Islet precursor cell (in vitro differentiated cells): ENCODE results near the gene FAM229A.

ENCODE experiments used
- DNase-seq: peaks from one replicate; pipeline ENCODE4 v3.0.0-alpha.2; 2018

Gene FAM229A

DNA sequence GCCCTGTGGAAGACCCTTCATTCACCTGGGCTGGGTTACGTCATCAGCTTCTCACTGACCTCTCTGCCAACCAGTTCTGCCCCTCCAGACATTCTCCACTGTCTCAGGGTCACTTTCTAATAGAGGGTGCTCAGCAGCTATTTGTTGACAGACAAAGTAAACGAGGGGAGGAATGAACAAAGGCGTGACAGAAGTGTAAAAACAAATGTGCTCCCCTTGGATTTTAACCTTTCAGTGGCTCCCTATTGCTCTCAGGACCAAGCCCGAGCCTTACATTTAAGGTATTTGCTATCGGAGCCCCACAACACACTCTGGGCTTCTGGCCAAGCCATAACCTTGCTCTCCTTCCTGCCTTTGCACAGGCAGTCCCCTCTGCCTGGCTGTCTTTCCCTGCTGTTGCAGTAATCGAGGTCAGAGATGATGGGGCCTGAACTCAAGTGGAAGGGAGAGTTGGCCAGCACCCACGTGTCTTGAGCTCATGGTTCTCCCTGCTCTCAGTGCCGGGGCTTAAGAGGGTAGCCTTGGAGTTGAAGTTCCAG is 16.9 kb downstream of the FAM229A start:
- no peak for DNase-seq

DNA sequence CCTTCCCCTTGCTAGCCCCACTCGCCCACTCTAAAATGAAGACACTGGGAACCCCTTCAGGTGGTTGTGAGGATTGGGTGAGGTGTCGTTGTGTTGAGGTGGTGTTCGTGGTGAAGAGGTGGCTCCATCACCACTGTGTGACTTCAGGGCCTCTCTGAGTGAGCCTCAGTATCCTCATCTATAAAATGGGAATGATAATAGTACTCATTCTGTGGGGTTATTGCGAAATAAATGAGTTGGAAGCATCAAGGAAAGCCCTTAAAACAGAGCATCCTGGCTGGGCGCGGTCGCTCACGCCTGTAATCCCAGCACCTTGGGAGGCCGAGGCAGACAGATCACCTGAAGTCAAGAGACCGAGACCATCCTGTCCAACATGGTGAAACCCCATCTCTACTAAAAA is 19.6 kb downstream of the FAM229A start:
- DNase-seq: no peak

DNA sequence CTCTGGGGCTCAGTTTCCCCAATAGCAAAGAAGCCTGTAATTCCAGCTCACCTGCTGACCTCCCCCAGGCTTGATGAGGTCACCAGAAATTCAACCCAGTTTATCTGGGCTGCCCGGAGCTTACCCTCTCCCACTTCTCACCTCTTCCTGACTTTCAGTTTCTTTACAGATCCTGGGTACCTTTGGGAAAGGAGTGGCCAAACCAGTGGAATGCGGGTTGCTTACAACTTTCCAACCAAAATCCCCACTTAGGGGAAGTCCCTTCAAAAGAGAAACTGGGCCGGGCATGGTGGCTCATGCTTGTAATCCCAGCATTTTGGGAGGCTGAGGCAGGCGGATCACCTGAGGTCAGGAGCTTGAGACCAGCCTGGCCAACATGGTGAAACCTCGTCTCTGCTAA is 20.3 kb downstream of the FAM229A start:
- DNase-seq: peak; percentile 49

DNA sequence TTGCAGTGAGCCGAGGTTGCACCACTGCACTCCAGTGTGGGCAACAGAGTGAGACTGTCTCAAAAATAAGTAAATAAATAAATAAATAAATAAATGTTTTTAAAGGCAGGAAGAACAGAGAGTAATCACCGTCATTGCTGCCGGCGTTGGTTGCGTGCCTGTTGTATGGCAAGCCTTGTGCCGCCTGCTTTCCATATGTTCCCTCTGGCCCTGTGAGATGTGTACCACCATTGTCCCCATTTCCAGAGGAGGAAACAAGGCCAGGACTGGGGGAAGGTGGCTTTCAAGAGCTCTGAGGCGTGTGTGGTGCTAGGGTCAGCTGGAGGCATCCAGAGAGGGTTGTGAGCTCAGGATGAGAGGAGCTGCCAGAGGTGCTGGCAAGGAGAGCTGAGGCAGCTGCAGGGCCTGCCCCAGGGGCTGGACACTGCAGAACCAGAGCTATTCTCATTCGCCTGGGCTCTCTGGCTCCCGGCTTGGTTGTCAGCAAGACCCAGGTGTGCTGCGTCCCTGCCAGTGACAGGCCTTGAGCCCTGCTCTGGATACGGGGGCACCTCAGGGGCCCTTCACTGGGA is 21.0 kb downstream of the FAM229A start:
- peak; percentile 61 for DNase-seq

DNA sequence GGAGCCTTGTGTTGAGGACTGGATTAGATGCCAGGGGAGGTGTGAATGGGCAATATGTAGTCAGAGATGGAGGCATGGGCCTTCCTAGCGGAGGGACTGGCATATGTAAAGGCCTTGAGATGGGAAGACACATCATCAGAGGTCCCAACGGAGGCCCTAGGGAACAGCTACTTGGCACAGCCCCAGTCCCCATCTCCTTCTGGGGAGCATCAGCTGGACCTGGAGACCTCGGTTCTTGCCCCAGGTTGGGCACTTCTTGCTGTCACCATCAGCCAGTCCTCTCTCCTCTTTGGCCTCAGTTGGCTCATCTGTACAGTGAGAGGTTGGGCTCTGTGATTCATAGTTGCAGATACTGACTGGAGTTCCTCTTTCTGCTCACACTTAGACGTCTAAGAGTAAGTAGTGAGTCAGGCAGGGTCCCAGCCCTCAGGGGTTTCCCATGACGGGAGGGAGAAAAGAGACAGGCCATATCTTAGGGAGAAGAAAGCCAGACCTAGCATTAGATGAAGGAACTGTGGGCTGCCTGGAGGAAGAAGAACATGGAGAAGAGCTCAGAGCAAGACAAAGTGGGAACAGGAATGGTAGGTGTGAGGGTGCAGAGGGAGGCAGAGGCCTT is 22.8 kb downstream of the FAM229A start:
- DNase-seq: peak; percentile 96

DNA sequence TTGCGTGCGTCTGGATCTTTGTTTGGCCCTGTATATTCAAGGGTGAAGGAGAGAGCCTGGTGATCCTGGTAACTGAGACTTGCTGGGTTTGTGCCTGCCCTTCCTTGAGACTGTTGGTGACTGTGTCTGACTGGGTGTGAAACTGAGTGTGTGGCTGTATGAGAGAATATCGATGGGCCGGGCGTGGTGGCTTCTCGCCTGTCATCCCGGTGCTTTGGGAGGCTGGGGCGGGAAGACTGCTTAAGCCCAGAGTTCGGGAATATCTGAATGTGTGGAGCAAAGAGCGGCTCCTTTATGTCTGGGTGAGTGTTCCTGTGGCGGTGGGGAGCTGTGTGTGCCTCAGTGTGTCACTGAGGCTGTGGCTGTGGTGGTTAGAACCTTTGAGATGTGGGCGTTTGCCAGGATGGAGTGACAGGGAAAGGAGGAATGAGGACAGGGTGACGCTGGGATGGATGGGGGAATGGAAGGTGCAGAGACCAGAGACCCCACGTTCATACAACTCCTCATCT is 23.6 kb downstream of the FAM229A start:
- no peak for DNase-seq

DNA sequence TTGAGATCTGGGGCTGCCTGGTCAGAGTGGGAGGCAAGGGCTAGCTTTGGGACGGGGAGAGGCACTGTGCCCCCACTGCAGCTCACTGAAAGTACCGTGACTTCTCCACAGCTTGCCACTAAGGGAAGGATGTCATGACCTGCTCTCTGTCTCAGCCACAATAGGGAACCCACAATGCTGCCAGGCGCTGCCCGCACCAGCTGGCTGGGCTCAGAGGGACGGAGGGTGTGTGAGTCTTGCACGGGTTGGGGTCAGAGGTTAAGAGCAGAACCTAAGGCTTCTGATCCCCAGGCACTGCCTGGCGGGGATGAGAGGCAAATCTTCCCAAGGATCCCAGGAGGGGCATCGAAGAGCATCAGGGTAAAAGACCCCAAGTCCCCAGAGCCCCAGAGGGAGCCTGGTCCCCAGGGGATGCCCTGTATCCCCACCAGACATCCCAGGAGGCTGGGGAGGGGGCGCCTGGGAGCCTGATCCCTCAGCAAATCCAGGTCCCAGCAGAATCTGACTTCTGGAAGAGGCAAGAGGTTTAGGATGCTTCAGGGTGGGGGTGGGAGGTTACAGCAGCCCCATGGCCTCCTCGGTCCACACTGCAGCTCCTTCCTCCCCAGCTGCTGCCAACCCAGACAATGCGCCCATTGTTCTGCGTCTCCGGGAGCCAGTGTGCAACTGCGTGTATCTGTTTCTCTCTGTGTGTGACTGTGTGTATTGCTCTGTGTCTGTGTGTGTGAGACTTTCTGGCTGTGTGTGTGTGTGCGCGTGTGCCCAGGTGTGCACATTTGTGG is 24.2 kb downstream of the FAM229A start:
- DNase-seq: peak; percentile 94

DNA sequence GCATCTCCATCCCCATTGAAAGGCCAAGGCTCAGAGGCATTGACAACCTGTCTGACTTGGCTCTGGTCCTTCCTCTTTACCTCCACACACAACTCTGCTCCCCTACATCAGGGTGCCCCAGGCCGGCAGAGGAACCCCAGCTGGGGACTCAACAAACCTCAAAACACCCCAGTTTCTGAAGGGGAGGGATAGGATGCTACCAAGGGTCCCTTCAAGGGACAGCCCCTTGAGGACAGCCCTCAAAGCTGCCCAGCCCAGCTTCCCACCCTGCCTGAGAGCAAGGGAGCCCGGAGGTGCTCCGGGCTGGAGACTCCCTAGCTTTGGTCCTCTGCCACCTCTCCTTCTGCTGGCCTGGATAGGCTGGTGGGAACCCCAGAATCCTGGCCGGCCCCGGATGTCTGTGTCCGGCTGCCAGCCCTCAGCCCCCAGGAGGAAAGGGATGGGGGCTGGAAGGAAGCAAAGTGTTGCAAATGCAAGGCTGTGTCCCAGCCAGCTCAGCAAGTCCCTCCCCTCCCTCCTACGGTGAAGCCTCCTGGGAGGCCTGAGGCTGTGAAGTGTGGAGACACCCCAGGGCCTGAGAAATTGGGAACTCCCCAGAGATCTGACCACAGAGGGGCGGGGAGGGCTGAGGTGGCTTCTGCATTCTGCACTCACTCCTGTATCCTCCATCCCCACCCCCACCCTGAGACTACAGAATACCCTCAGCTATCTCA is 25.2 kb downstream of the FAM229A start:
- DNase-seq: peak; percentile 77

DNA sequence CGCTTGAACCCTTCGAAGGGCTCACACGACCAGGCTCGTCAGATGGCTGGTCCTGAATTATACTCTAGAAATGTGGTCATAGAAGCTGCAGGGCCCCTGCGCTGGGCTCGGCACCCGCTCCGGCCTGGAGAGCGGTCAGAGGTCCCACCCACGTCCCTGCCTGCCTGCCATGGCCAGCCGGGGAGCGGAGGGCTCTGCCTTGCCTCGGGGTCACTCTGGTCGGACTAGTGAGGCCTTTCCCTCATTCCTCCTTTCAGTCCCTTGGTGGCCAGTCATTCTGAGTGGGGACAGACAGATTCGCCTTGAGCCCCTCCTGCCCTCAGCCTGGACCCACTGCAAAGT is 25.7 kb downstream of the FAM229A start:
- DNase-seq: no peak

DNA sequence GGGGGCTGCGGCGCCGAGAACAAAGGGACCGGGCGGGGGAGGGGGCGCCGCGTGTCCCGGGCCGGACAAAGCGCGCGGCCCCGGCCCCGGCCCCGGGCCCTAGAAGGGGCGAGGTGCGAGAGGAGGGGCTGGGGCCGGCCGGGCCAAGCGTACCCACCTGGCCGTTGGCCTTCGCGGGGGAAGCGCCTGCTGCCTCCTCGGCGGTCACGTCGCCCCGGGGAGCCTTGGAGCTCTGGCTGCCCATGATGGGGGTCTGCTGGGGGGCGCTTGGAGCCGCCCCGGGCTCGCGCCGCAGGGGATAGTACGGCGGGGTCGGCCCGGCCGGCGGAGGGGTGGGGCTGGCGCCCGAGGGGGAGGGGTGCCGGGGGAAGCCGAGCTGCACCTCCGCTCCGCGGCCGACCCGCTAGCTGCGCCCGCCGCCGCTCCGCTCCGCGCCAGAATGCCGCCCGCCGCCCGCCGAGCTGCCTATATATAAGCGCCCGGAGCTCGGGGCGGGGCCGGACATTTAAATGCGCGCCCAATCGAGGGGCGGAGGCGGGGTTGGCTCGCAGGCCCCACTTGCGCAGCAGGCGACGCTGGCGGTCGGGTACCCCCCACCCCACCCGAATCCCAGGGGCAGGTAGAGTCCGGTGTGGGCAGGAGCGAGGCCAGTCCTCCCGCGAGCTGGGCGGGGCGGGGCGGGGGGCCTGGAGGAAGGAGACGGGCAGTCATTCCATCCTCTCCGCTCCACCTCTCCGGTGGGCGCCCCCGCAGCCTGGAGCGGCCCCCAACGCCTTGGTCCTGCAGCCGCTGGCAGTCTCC is 26.3 kb downstream of the FAM229A start, which contains the start of gene MARCKSL1:
TSS of gene MARCKSL1 (minus strand) at position 444 of the 801 bp plus-strand sequence. CDS start at position 244, 200 bp downstream.
- DNase-seq: peak; percentile 95

DNA sequence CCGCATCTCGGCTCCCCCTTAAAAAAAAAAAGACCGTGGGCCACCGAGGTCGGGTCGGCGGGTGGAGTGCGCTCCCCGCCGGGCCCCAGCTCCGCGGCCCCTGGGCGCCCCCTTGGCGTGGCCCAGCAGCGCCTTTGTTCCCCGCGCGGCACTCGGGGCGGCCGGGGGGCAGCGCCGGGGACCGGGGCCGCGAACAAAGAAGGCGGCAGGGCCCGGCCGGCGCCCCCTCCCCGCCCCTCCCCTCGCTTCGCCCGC is 26.8 kb downstream of the FAM229A start:
- DNase-seq: no peak

DNA sequence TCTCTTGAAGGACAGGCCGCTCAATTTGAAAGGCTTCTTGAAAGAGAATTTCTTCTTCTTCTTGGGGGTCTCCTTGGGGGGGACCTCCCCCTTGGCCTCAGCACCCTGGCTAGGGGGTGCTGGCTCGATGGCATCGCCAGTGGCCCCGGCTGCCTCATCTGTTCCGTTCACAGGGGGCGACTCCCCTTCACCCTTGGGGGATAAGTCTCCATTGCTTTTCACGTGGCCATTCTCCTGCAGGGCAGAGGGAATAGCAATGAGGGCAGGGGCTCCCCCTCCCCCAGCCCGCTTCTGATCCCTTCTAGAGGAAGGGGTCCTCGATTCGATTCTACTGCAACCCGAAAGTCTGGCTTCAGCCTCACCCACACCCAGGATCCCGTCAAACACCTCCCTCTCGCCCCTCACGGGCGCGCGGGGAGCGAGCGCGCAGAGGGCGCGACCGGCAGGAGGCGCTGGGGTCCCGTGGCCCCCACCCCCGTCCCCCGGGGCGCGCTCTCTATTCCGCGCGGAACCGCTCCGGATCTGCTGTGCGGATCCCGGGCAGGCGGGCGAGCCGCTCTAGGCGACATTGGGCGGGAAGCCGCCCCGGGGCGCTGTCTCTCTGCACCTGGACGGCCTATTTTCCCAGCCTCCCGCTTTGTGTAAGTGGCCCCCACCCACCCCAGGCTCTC is 27.3 kb downstream of the FAM229A start:
- no peak for DNase-seq

DNA sequence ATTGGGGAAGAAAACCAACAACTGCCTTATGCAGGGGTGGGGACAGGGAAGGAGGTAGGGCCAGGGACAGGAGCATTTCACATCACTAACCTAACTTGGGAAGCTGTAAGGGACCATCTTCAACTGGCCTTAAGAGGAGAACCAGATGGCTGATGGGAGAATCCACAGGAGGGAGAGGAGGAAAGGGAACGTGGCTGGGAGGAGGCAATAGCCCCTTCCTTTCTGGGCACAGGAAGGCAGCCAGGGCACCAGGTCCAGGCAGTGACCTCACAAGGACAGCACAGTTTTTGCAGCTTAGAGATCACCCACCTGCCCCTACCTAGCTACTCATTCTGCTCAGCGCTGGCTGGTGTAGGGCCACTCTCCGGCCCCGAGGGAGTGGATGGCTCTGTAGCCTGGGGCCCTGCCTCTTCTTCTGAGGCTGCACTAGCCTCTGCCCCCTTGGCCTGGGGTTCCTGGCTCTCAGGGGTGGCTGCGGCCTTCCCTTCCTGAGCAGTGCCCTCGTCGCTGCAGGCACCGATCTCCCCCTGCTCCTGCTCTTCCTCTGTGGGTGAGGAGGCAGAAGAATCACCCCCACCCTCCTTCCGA is 27.9 kb downstream of the FAM229A start:
- DNase-seq: no peak

DNA sequence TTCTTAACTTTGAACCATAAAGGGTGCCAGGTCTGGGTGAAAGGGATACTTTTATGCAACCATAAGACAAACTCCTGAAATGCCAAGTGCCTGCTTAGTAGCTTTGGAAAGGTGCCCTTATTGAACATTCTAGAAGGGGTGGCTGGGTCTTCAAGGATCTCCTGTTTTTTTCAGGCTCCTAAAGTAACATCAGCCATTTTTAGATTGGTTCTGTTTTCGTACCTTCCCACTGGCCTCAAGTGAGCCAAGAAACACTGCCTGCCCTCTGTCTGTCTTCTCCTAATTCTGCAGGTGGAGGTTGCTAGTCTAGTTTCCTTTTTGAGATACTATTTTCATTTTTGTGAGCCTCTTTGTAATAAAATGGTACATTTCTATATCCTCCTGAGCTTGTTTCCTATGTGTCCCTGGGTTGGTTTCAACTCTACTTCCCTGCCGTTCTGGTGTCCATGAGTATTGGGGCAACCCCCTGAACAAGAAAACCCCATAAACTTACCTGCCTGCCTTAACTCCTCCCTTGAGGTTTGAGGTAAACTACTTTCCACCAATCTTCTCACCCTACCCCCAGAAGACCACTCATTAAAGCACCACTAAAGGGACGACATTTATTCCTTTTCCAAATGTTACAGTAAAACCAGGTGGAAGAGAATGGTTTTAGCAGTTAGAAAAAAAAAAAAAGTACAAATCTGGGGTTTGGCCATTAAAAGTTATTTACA is 28.9 kb downstream of the FAM229A start:
- DNase-seq: no peak

DNA sequence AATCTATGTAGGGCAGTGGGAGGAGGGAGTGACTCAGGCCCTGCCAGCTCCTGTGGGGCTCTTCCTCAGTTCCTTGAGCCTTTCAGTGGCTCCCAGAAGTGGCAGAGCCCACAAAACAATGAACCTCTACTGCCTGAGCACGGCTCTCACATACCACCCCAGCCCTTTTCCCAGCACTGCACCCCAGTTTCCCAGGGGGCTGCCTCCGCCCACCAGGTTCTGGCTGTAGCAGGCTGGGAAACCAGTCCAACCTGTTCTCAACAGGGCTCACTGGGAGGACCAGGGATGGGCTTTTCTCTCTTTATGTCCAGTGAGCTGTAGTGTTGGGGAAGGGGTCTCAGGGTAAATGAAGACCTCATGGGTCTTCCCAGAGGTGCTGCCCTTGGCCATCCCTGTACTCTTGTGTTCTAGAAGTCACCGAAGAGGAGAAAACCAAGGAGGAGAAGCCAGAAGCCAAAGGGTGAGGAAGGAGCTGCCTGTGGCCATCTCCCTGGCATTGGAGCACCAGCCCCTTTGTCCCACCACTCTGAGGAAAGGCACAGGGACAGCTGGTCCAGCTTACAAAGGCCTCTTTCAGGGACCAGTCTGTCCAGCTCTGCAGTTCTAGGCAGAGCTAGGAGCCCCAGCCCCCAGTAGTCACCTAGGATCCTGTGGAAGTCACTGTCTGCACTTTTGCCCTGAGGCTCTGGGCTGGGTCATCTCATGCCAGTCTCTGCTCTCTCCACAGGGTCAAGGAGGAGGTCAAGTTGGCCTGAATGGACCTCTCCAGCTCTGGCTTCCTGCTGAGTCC is 29.8 kb downstream of the FAM229A start:
- DNase-seq: peak; percentile 90

DNA sequence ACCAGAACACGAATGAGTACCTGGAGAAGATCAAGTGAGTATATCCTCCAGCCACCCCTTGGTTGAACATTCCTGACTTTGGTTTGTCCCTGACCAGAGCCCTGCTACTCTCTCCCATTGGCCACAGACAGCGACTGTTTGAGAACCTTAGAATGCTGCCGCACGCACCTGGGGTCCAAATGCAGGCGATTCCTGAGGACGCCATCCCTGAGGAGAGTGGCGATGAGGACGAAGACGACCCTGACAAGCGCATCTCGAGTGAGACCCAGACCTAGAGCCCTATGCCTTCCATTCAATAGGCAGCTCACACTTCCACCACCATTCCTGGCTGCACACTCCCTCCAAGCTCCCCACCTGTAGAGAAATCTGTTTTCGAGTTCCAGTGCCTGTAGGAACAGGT is 30.7 kb downstream of the FAM229A start:
- DNase-seq: no peak

DNA sequence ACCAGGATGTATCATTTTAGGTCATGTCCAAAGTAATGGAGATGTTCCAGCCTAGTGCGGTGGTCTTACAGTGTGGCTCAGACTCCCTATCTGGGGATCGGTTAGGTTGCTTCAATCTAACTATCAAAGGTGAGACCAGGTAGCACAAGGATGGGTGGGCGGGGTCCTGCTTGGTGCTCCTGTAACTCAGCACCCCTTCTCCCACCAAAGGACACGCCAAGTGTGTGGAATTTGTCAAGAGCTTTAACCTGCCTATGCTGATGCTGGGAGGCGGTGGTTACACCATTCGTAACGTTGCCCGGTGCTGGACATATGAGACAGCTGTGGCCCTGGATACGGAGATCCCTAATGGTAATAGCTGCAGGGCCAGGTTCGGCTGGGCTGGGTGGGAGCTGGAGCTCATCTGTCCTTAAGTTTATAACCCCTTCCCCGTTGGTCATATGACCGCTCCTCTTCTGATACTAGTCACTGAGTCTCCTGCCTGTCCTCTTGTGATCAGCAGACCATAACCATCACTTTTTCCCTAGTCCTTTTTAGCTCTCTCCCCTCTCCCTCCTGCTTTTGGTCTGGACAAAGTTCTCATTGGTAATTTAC is 31.6 kb downstream of the FAM229A start:
- no peak for DNase-seq

DNA sequence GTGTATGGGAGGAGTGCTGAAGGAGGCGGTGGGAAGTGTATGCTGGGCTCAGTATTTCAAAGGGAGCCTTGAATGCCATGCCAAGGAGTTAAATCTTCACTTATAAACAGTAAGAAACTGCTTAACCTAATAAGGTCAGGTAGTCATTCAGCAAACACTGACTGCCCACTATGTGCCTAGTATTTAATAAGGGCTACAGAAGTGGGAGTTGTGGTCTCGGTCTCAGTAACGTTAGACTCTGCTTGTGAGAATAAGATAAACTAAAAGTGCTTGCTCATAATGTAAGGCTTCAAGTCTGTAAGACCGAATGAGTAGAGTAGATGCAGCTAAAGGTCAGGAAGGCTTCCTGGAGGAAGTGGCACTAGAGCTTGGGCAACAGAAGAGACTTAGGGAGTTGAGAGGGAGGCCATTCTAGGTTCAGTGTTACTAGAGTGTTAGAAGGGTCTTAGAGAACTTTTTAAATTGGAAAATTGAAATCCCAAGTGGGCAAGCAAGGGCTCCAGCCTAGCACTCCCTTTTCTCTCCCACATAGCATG is 32.3 kb downstream of the FAM229A start:
- no peak for DNase-seq

DNA sequence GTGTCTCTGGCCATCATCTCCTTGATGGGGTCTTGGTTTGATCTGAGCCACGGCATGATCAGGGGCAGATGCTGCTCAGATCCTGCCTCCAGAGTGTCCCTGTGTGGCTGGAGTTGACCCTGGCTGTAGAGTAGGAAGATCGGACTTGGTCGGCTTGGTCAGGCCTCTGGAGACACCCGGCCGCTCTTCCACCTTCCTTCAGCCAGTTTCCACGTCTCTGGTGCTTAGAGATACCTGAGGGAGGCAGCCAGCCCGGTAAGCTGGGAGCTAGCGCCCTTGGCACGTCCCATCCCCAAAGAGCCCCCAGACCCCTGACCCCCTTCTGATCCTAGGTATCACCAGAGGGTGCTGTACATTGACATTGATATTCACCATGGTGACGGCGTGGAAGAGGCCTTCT is 35.1 kb downstream of the FAM229A start:
- no peak for DNase-seq
